ENCODE data around the gene ROGDI.

DNA sequence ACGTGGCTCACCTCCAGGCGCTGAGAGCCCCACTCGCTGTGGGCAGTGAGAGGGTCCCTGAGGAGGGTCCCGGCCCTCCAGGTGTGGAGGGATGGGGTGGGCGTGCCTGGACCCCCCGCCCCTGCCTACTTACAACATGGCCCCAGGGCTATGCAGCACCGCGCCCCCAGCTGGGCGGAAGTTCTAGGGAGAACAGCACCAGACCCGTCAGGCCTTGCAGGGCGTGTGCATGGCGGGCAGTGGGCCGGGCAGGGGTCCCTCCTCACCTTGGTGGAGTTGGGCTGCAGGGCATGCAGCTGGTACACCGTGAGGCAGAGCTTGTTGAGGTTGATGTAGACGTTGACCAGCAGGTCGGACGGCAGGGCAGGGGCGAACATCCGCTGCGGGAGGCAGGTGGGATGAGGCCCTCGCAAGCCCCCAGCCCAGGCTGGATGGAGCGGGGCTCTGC, 4.6 kb downstream of the ROGDI start:
- TF ChIP-seq, protein P1, sequence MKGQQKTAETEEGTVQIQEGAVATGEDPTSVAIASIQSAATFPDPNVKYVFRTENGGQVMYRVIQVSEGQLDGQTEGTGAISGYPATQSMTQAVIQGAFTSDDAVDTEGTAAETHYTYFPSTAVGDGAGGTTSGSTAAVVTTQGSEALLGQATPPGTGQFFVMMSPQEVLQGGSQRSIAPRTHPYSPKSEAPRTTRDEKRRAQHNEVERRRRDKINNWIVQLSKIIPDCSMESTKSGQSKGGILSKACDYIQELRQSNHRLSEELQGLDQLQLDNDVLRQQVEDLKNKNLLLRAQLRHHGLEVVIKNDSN (IDR thresholded peaks at IDR 0.05; ENCODE audit: borderline replicate concordance, low read depth), result no peak
- TF ChIP-seq EZH2phosphoT487 (IDR thresholded peaks at IDR 0.05; ENCODE audit: borderline replicate concordance, low read depth), result no peak
- TF ChIP-seq, protein P2, sequence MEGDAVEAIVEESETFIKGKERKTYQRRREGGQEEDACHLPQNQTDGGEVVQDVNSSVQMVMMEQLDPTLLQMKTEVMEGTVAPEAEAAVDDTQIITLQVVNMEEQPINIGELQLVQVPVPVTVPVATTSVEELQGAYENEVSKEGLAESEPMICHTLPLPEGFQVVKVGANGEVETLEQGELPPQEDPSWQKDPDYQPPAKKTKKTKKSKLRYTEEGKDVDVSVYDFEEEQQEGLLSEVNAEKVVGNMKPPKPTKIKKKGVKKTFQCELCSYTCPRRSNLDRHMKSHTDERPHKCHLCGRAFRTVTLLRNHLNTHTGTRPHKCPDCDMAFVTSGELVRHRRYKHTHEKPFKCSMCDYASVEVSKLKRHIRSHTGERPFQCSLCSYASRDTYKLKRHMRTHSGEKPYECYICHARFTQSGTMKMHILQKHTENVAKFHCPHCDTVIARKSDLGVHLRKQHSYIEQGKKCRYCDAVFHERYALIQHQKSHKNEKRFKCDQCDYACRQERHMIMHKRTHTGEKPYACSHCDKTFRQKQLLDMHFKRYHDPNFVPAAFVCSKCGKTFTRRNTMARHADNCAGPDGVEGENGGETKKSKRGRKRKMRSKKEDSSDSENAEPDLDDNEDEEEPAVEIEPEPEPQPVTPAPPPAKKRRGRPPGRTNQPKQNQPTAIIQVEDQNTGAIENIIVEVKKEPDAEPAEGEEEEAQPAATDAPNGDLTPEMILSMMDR (IDR thresholded peaks at IDR 0.05), result no peak
- TF ChIP-seq TAF1 (IDR thresholded peaks at IDR 0.05; ENCODE audit: borderline replicate concordance, low read depth, low read length), result no peak
